Suprapubic skin (tissue), 4 donors: Measurements from ENCODE around the gene WDR7. TPM values are rescaled to one million over a fixed set of nuclear protein-coding genes. Genes with fewer than 3 reads are reported as not detected.

Experiments
- DNase-seq, 2 donors: peaks; one replicate each; pipeline ENCODE4 v3.0.0-alpha.2; 2019; ENCODE audit warnings: low spot score in 2 of 2
- H3K27ac ChIP-seq: fragments of 200-600 bp; sonication (generic); one replicate; pipeline ENCODE4 v1.5.1; 2019
- H3K27me3 ChIP-seq: fragments of 200-600 bp; sonication (generic); one replicate; pipeline ENCODE4 v1.5.1; 2019
- H3K36me3 ChIP-seq: fragments of 200-600 bp; sonication (generic); one replicate; pipeline ENCODE4 v1.5.1; 2019
- H3K4me1 ChIP-seq: fragments of 200-600 bp; sonication (generic); one replicate; pipeline ENCODE4 v1.5.1; 2019
- H3K4me3 ChIP-seq: fragments of 200-600 bp; sonication (generic); one replicate; pipeline ENCODE4 v1.5.1; 2019; ENCODE audit warnings: mild to moderate bottlenecking
- H3K9me3 ChIP-seq: fragments of 200-600 bp; sonication (generic); one replicate; pipeline ENCODE4 v1.5.1; 2019
- CTCF ChIP-seq, 2 donors: fragments of 200-600 bp in 1 of 2; fragments of 450-650 bp in 1 of 2; sonication (generic) in 1 of 2; IDR thresholded peaks; one replicate each; pipeline ENCODE4 v1.5.1; 2016 to 2019; ENCODE audit warnings: antibody characterized with exemption in 2 of 2, mild to moderate bottlenecking in 1 of 2, moderate library complexity in 1 of 2
- EP300 ChIP-seq: sonication (generic); formaldehyde crosslinking; IDR thresholded peaks from one replicate; pipeline ENCODE4 v1.6.1; 2017; ENCODE audit warnings: antibody characterized with exemption
- POLR2A ChIP-seq, 2 donors: fragments of 450-650 bp; IDR thresholded peaks; one replicate each; pipeline ENCODE4 v1.6.1; 2017; ENCODE audit warnings: antibody characterized with exemption in 2 of 2, mild to moderate bottlenecking in 2 of 2, moderate library complexity in 2 of 2
- POLR2AphosphoS5 ChIP-seq, 3 donors: sonication (generic); formaldehyde crosslinking; IDR thresholded peaks; one replicate each; pipeline ENCODE4 v1.6.1; 2017; ENCODE audit warnings: antibody characterized with exemption in 3 of 3
- WGBS: methylation state at CpG from one replicate; pipeline ENCODE4 v1.1.5; 2018; 5-methylcytosine and 5-hydroxymethylcytosine counted together
- total RNA-seq, 4 donors: library from RNA; depleted of rRNA; stranded (reverse); fragments of >200 nt; gene quantifications; one replicate each; pipeline ENCODE4 v1.1.0, GENCODE V29; 2016

The WDR7 gene
- total RNA-seq, 4 donors from 2014 or later: 14.4 to 29.2 (median 20.2) TPM

GRCh38 chr18:56799756-56800155 is 148.6 kb downstream of the WDR7 start:
- DNase-seq: no peak
- H3K27me3 ChIP-seq: no peaks in the 10 kb centered on the region
- peaks cover 10% of the 10 kb centered on the region for H3K4me1 ChIP-seq
- no peaks in the 10 kb centered on the region for H3K9me3 ChIP-seq
- TF ChIP-seq EP300: no peak
- no peak for TF ChIP-seq POLR2AphosphoS5 (IDR thresholded peaks at IDR 0.05)
- no peak for TF ChIP-seq POLR2A (IDR thresholded peaks at IDR 0.05)
- no peak for TF ChIP-seq CTCF (IDR thresholded peaks at IDR 0.05)
- 46% methylated on average over 2 of the region's 2 CpGs for WGBS
- H3K27ac ChIP-seq: no peak overlapping the region
- H3K4me3 ChIP-seq: no peak overlapping the region
- H3K36me3 ChIP-seq: no peaks in the 10 kb centered on the region

- 65% methylated on average over 1 of the region's 1 CpG for WGBS
Measured at GRCh38 chr18:56803051-56803450, 151.9 kb downstream of the WDR7 start.

GRCh38 chr18:56804395-56804794 is 153.2 kb downstream of the WDR7 start:
- TF ChIP-seq EP300 (no peak), CTCF (IDR thresholded peaks at IDR 0.05) (no peak), POLR2A (IDR thresholded peaks at IDR 0.05) (no peak)
- no peak for DNase-seq
- Histone ChIP-seq H3K36me3 (no peaks in the 10 kb centered on the region), H3K27me3 (no peaks in the 10 kb centered on the region), H3K4me3 (no peak overlapping the region), H3K27ac (no peak overlapping the region), H3K4me1 (peaks cover 4% of the 10 kb centered on the region), H3K9me3 (no peaks in the 10 kb centered on the region)
- 93% methylated on average over 5 of the region's 5 CpGs for WGBS

More at GRCh38 chr18:56803051-56803450, 151.9 kb downstream of the WDR7 start:
- H3K27me3 ChIP-seq: no peaks in the 10 kb centered on the region
- no peak for TF ChIP-seq POLR2AphosphoS5 (IDR thresholded peaks at IDR 0.05)
- no peak for TF ChIP-seq POLR2A (IDR thresholded peaks at IDR 0.05)
- TF ChIP-seq CTCF (IDR thresholded peaks at IDR 0.05): no peak
- no peak for TF ChIP-seq EP300
- DNase-seq: no peak
- no peaks in the 10 kb centered on the region for H3K9me3 ChIP-seq
- no peaks in the 10 kb centered on the region for H3K36me3 ChIP-seq
- H3K4me3 ChIP-seq: no peak overlapping the region
- no peak overlapping the region for H3K27ac ChIP-seq
- peaks cover 10% of the 10 kb centered on the region for H3K4me1 ChIP-seq

- 74% methylated on average over 2 of the region's 2 CpGs for WGBS
- H3K27ac ChIP-seq: no peak overlapping the region
- DNase-seq: no peak
Measured at GRCh38 chr18:56807901-56808300, 156.7 kb downstream of the WDR7 start.

GRCh38 chr18:56812674-56813073 is 161.5 kb downstream of the WDR7 start:
- no peak overlapping the region for H3K27ac ChIP-seq
- no peaks in the 10 kb centered on the region for H3K36me3 ChIP-seq
- no peak overlapping the region for H3K4me3 ChIP-seq
- no peaks in the 10 kb centered on the region for H3K27me3 ChIP-seq
- H3K9me3 ChIP-seq: no peaks in the 10 kb centered on the region
- no peak for DNase-seq
- 98% methylated on average over 4 of the region's 5 CpGs for WGBS
- H3K4me1 ChIP-seq: no peaks in the 10 kb centered on the region
- TF ChIP-seq POLR2A (IDR thresholded peaks at IDR 0.05) (no peak), CTCF (IDR thresholded peaks at IDR 0.05) (no peak), POLR2AphosphoS5 (IDR thresholded peaks at IDR 0.05) (no peak), EP300 (no peak)

More at GRCh38 chr18:56807901-56808300, 156.7 kb downstream of the WDR7 start:
- Histone ChIP-seq H3K4me3 (no peak overlapping the region), H3K27me3 (no peaks in the 10 kb centered on the region), H3K36me3 (no peaks in the 10 kb centered on the region), H3K4me1 (no peaks in the 10 kb centered on the region), H3K9me3 (no peaks in the 10 kb centered on the region)
- TF ChIP-seq EP300 (no peak), POLR2A (IDR thresholded peaks at IDR 0.05) (no peak), CTCF (IDR thresholded peaks at IDR 0.05) (no peak), POLR2AphosphoS5 (IDR thresholded peaks at IDR 0.05) (no peak)
